Esophagus (tissue), 2 donors: ENCODE data around the gene OR1I1. TPM values are rescaled to one million over a fixed set of nuclear protein-coding genes. Genes with fewer than 3 reads are reported as not detected.

Experiments
- H3K27ac ChIP-seq, 2 donors: one replicate each; pipeline ENCODE4 v1.5.1; 2013; ENCODE audit warnings: low read depth in 2 of 2, mild to moderate bottlenecking in 2 of 2, inconsistent platforms in 1 of 2, low read length in 1 of 2, moderate library complexity in 1 of 2
- H3K27me3 ChIP-seq, 2 donors: one replicate each; pipeline ENCODE4 v1.6.1; 2013; ENCODE audit warnings: low read length in 2 of 2, control low read depth in 1 of 2, mild to moderate bottlenecking in 1 of 2; ENCODE audit not compliant: insufficient read depth in 2 of 2, control insufficient read depth in 1 of 2
- H3K36me3 ChIP-seq, 2 donors: one replicate each; pipeline ENCODE4 v1.6.1; 2013; ENCODE audit warnings: low read length in 1 of 2; ENCODE audit not compliant: control insufficient read depth in 2 of 2, insufficient read depth in 2 of 2
- H3K4me1 ChIP-seq, 2 donors: one replicate each; pipeline ENCODE4 v1.6.1; 2013; ENCODE audit warnings: low read length in 1 of 2; ENCODE audit not compliant: control insufficient read depth in 2 of 2, insufficient read depth in 2 of 2
- H3K4me3 ChIP-seq, 2 donors: one replicate each; pipeline ENCODE4 v1.5.1; 2013; ENCODE audit warnings: low read length in 2 of 2, mild to moderate bottlenecking in 2 of 2, low read depth in 1 of 2, moderate library complexity in 1 of 2
- H3K9me3 ChIP-seq, 2 donors: one replicate each; pipeline ENCODE4 v1.6.1; 2013; ENCODE audit warnings: mild to moderate bottlenecking in 2 of 2, low read depth in 1 of 2, low read length in 1 of 2, moderate library complexity in 1 of 2; ENCODE audit not compliant: control insufficient read depth in 2 of 2, insufficient read depth in 1 of 2
- WGBS, 2 donors: extraction: QIAGEN DNeasy Blood & Tissue Kit; methylation state at CpG; one replicate each; pipeline ENCODE4 v1.1.7; 2013; 5-methylcytosine and 5-hydroxymethylcytosine counted together
- polyA plus RNA-seq, 2 donors: library from polyadenylated mRNA; stranded (reverse); fragments of 200-250 nt; gene quantifications; one replicate each; pipeline ENCODE4 v1.2.3, GENCODE V29; 2013
- donor health status: healthy with polysubstance abuse.
- donor health status: Bipolar disorder and iron deficiency.

The OR1I1 gene
- polyA plus RNA-seq, 2 donors, result not detected

DNA sequence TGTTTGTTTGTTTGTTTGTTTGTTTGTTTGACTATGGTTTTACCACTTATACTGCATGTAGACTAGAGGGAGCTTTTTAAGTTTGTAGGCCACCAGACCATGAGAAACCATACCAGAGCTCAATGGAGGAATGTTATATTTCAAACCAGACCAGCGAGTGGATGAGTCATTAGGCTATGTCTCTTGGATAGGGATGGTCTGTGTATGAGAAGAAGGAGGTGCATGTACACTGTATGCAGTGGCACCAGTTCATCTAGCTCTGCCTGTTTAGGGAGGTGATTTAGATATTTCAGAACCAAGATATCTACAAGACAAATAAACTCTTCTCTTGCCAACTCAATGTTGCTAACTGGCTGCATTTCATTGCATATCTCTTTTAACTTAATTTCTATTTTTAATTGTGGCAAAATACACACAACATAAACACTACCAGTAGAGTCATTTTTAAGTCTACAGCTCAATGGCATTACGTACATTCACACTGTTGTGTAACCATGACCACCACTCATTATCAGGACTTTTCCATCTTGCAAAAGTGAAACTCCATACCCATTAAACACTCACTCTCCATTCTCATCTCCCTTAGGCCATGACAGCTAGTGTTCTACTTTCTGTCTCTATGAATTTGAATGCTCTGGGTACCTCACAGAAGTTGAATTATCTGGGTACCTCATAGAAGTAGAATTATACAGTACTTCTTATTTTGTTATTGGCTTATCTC lies 54.4 kb downstream of the OR1I1 start:
- WGBS, 2 donors, result 51 to 66% methylated on average over 2 of the region's 2 CpGs
- Histone ChIP-seq H3K27me3 (no peaks in the 10 kb centered on the region), H3K9me3 (no peaks in the 10 kb centered on the region), H3K27ac (peak overlapping the region in 1 of 2 donors; percentile 36), H3K4me3 (no peak overlapping the region), H3K4me1 (no peaks in the 10 kb centered on the region), H3K36me3 (no peaks in the 10 kb centered on the region)

- Histone ChIP-seq H3K9me3 (no peaks in the 10 kb centered on the region), H3K4me3 (no peak overlapping the region), H3K27me3 (no peaks in the 10 kb centered on the region), H3K27ac (peak overlapping the region in 1 of 2 donors; percentile 78), H3K36me3 (no peaks in the 10 kb centered on the region), H3K4me1 (no peaks in the 10 kb centered on the region)
Measured at GRCh38 chr19:15137777-15138176, 55.8 kb downstream of the OR1I1 start.

DNA sequence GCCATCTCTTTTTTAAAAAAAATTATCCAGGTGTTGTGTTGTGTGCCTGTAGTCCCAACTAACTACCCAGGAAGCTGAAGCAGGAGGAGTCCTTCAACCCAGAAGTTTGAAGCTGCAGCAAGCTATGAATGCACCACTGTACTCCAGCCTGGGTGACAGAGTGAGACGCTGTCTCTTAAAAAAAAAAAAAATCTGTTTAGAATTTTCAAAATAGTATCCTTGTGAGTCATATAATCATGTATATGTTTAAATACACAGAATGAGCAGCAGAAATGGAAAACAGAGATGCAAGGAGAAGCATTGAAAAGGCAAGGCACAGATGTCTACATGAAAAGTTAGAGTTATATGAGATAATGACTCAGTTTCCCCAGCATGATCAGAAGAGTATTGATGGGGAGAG lies 56.4 kb downstream of the OR1I1 start:
- H3K27me3 ChIP-seq, result no peaks in the 10 kb centered on the region
- no peaks in the 10 kb centered on the region for H3K36me3 ChIP-seq
- 55 to 77% methylated on average over 1 of the region's 1 CpG for WGBS, 2 donors
- no peak overlapping the region for H3K4me3 ChIP-seq
- no peaks in the 10 kb centered on the region for H3K4me1 ChIP-seq
- peak overlapping the region in 1 of 2 donors; percentile 78 for H3K27ac ChIP-seq
- H3K9me3 ChIP-seq, result no peaks in the 10 kb centered on the region

DNA sequence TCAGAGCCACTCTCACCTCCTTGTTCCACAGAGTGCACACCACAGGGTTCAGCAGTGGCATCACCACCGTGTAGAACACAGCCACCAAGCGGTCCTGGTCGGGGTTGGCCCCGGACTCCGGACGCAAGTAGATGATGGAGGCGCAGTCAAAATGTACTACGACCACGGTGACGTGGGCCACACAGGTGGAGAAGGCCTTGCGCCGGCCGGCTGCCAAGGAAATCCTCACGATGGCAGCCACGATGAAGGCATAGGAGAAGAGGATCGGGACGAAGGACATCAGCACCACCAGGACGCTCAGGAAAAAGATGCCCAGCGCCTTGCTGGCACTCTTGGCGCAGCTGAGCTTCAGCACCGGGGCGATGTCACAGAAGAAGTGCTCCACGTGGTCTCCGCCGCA lies 59.1 kb downstream of the OR1I1 start:
- Histone ChIP-seq H3K9me3 (no peaks in the 10 kb centered on the region), H3K27ac (no peak overlapping the region)
- 94 to 95% methylated on average over 25 of the region's 25 CpGs for WGBS, 2 donors

DNA sequence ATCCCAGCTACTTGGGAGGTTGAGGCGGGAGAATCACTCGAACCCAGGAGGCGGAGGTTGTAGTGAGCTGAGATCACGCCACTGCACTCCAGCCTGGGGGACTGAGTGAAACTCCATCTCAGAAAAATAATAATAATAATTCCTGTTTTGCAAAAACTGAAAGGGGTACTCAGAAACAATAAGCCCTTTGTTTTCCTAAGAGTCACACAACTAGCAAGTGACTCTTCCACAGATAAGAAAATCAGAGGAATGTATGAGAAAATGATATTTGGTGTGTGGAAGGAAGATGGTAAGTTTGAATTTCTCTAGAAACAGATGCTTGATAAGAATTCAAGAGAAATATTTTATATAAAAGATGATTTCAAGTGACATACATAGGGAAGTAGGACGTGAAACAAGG lies 60.3 kb downstream of the OR1I1 start:
- H3K4me1 ChIP-seq, result no peaks in the 10 kb centered on the region
- no peaks in the 10 kb centered on the region for H3K9me3 ChIP-seq
- H3K27ac ChIP-seq, result no peak overlapping the region
- no peaks in the 10 kb centered on the region for H3K27me3 ChIP-seq
- H3K4me3 ChIP-seq, result no peak overlapping the region
- WGBS, 2 donors, result 86 to 93% methylated on average over 5 of the region's 5 CpGs
- no peaks in the 10 kb centered on the region for H3K36me3 ChIP-seq

More for the DNA sequence above, 59.1 kb downstream of the OR1I1 start:
- H3K4me1 ChIP-seq, result no peaks in the 10 kb centered on the region
- H3K36me3 ChIP-seq, result no peaks in the 10 kb centered on the region
- H3K4me3 ChIP-seq, result no peak overlapping the region
- H3K27me3 ChIP-seq, result no peaks in the 10 kb centered on the region

Other genes starting within 250 kb of the OR1I1 start
- not detected for gene OR7A5, start 247.0 kb upstream of the OR1I1 start, polyA plus RNA-seq
- gene OR7C1, start 247.0 kb upstream of the OR1I1 start, polyA plus RNA-seq, result under 1 TPM; 0.01 to 0.02 TPM
- gene OR7A10, start 233.3 kb upstream of the OR1I1 start, polyA plus RNA-seq, result not detected
- gene OR7A17, start 196.1 kb upstream of the OR1I1 start, polyA plus RNA-seq, result not detected
- not detected for gene OR7C2, start 140.7 kb upstream of the OR1I1 start, polyA plus RNA-seq
- under 1 TPM in 1 of 2 donors, not detected in 1; 0.05 TPM for gene SLC1A6, start 102.3 kb upstream of the OR1I1 start, polyA plus RNA-seq
- under 1 TPM; 0.11 to 0.22 TPM for gene CASP14, start 32.7 kb upstream of the OR1I1 start, polyA plus RNA-seq
- gene SYDE1, start 25.2 kb downstream of the OR1I1 start, polyA plus RNA-seq, result 1 to 10 TPM; 2.0 to 3.9 TPM
- 10 to 100 TPM; 34.7 to 46.2 TPM for gene NOTCH3, start 118.8 kb downstream of the OR1I1 start, polyA plus RNA-seq
- gene EPHX3, start 150.2 kb downstream of the OR1I1 start, polyA plus RNA-seq, result 10 to 100 TPM; 30.4 to 69.8 TPM